Caco-2 (cell line): ENCODE results near the gene MYOM3. TPM values are rescaled to one million over a fixed set of nuclear protein-coding genes. Genes with fewer than 3 reads are reported as not detected.

Experiments used
- BruUV-seq: library from RNA; stranded (reverse); fragments of 400-500 nt; replicated peaks from 2 replicates; lab custom pipeline; 2021; lab: Mats Ljungman, UMichigan
- CTCF ChIA-PET: fragments of 300-600 bp; sonication (Branson Sonifier 250); formaldehyde crosslinking; loops from one replicate; lab custom pipeline; 2022; ENCODE audit warnings: antibody characterized with exemption; lab: Charles Lee
- POLR2A ChIA-PET: fragments of 300-600 bp; sonication (Branson Sonifier 250); formaldehyde crosslinking; loops from one replicate; lab custom pipeline; 2022; ENCODE audit warnings: antibody characterized with exemption; lab: Charles Lee
- DNase-seq, 2 experiments: peaks; one replicate each; pipeline versions ENCODE4 v3.0.0 to v3.0.0-alpha.2; 2020 to 2022
- H3K27me3 ChIP-seq: replicated peaks from 2 replicates; pipeline ENCODE4 v1.6.0; 2011; ENCODE audit warnings: low read length; ENCODE audit not compliant: control insufficient read depth, insufficient read depth
- H3K36me3 ChIP-seq: 2 replicates; pipeline ENCODE4 v1.5.1; 2011; ENCODE audit warnings: low read length; ENCODE audit not compliant: control insufficient read depth, insufficient read depth
- H3K4me1 ChIP-seq: fragments of 250-450 bp; sonication (Bioruptor Pico); 2 replicates; pipeline ENCODE4 v1.5.1; 2020; ENCODE audit warnings: mild to moderate bottlenecking
- H3K4me3 ChIP-seq: 2 replicates; pipeline ENCODE4 v1.5.1; 2011; ENCODE audit warnings: low read depth, mild to moderate bottlenecking, control low read depth, low read length
- H3K9me3 ChIP-seq: fragments of 250-450 bp; sonication (Bioruptor Pico); 2 replicates; pipeline ENCODE4 v1.5.1; 2020; ENCODE audit warnings: mild to moderate bottlenecking, moderate library complexity
- H3K27ac Mint-ChIP-seq: one replicate; pipeline ENCODE4 v1.8.0; 2022; ENCODE audit warnings: mixed read lengths; ENCODE audit not compliant: unreplicated experiment
- H3K27me3 Mint-ChIP-seq: one replicate; pipeline ENCODE4 v1.8.0; 2022; ENCODE audit warnings: mixed read lengths; ENCODE audit not compliant: insufficient read depth, unreplicated experiment
- H3K36me3 Mint-ChIP-seq: one replicate; pipeline ENCODE4 v1.8.0; 2022; ENCODE audit warnings: mild to moderate bottlenecking, mixed read lengths; ENCODE audit not compliant: insufficient read depth, unreplicated experiment
- H3K4me1 Mint-ChIP-seq: one replicate; pipeline ENCODE4 v1.8.0; 2022; ENCODE audit warnings: low read depth, mixed read lengths; ENCODE audit not compliant: unreplicated experiment
- H3K4me3 Mint-ChIP-seq: one replicate; pipeline ENCODE4 v1.8.0; 2022; ENCODE audit warnings: mild to moderate bottlenecking, moderate library complexity, mixed read lengths; ENCODE audit not compliant: unreplicated experiment
- H3K9me3 Mint-ChIP-seq: one replicate; pipeline ENCODE4 v1.8.0; 2022; ENCODE audit warnings: mixed read lengths; ENCODE audit not compliant: unreplicated experiment
- intact Hi-C: fragments of 100-400 bp; cut with micrococcal nuclease; formaldehyde crosslinking; loops from one replicate; pipeline ENCODE4 v1.10.0; 2022; ENCODE audit not compliant: unreplicated experiment
- total RNA-seq: library from RNA; stranded (reverse); gene quantifications from 2 replicates; pipeline ENCODE4 v1.2.3, GENCODE V29; 2022
- TF ChIP-seq, protein P1 (sequence below), 2 experiments: fragments of 200-600 bp in 1 of 2; IDR thresholded peaks; 1 replicate in 1 of 2; 2 replicates in 1 of 2; pipeline versions ENCODE4 v1.5.1 to v1.8.0; 2011 to 2022; ENCODE audit warnings: antibody characterized with exemption in 1 of 2, control low read depth in 1 of 2, inconsistent platforms in 1 of 2, low read depth in 1 of 2, low read length in 1 of 2, mild to moderate bottlenecking in 1 of 2, moderate library complexity in 1 of 2; ENCODE audit not compliant: insufficient read depth in 1 of 2, severe bottlenecking in 1 of 2, unreplicated experiment in 1 of 2

MYOM3 gene
- total RNA-seq, 1 experiment from 2014 or later: not detected

DNA sequence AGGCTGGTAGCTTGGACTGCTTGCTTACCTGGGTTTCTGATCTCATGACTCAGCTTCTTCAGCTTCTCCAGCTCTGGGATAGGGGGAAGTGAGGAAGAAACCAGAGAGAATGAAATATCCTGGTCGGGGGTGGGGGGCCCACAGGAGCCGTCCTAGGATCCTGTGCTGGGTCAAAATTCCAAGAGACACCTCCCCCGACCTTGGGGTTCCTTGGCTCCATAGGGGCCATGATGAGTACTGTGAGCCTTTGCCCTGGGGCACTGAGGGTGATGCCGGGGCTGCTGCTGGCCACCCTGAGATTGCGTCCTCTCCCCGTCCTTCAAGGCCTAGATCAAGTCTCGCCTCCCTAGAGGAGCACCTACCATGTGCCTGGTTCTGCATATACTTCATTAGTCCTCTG is 40.0 kb downstream of the MYOM3 start:
- TF ChIP-seq, protein P1, sequence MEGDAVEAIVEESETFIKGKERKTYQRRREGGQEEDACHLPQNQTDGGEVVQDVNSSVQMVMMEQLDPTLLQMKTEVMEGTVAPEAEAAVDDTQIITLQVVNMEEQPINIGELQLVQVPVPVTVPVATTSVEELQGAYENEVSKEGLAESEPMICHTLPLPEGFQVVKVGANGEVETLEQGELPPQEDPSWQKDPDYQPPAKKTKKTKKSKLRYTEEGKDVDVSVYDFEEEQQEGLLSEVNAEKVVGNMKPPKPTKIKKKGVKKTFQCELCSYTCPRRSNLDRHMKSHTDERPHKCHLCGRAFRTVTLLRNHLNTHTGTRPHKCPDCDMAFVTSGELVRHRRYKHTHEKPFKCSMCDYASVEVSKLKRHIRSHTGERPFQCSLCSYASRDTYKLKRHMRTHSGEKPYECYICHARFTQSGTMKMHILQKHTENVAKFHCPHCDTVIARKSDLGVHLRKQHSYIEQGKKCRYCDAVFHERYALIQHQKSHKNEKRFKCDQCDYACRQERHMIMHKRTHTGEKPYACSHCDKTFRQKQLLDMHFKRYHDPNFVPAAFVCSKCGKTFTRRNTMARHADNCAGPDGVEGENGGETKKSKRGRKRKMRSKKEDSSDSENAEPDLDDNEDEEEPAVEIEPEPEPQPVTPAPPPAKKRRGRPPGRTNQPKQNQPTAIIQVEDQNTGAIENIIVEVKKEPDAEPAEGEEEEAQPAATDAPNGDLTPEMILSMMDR (IDR thresholded peaks at IDR 0.05; ENCODE audit: insufficient read depth in 1 of 2, low read depth in 1 of 2, low read length in 1 of 2, severe bottlenecking in 1 of 2, unreplicated experiment in 1 of 2): no peak

DNA sequence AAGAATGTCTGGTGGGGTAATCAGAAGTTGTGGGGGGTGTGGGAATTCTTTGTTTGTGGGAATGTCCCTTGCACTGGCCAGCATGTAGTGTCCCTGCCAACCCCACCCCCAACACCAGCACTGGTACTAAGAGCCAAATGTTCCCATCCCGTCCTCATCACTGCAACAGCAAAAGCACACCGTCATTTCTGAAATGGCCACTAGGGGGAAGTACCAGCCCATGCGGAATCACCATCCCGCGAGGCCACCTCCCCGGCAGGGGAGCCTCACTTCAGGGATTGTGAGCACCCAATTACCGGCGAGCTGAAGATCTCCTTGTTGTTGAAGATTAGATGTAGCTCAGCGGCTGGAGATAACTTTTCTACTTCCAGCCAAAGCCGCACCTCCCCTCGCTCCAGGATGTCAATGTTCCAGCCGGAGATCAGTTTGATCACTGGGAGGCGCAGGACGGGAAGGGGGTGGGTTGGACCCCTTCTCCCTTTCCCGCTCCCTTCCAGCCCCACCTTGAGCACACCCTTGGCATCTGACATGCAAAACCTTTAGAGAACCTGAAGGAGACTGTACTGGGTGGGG is 41.0 kb downstream of the MYOM3 start:
- DNase-seq: peak; percentile 79 to 85
- BruUV-seq: no TSS peak
- H3K27me3 ChIP-seq: no peaks in the 10 kb centered on the region
- no peak overlapping the region for H3K4me3 ChIP-seq
- ChIA-PET POLR2A (no interaction called here), CTCF (interaction anchor here (0.6 to 1.7 kb wide), 6 partner anchors 20 to 131 kb away, joined by 3 to 10 read pairs (median 4); partner anchors contain the start of gene MYOM3)
- H3K4me3 Mint-ChIP-seq: no peak overlapping the region
- intact Hi-C loops: loop anchor here (1.0 kb wide), 1 partner anchor 41 kb away; the partner anchor contains the start of gene MYOM3
- no peaks in the 10 kb centered on the region for H3K36me3 ChIP-seq
- H3K4me1 ChIP-seq: no peaks in the 10 kb centered on the region
- no peaks in the 10 kb centered on the region for H3K27me3 Mint-ChIP-seq
- no peaks in the 10 kb centered on the region for H3K9me3 ChIP-seq
- no peaks in the 10 kb centered on the region for H3K36me3 Mint-ChIP-seq
- no peaks in the 10 kb centered on the region for H3K9me3 Mint-ChIP-seq
- no peak overlapping the region for H3K27ac Mint-ChIP-seq
- TF ChIP-seq, protein P1 (IDR thresholded peaks at IDR 0.05; ENCODE audit: insufficient read depth in 1 of 2, low read depth in 1 of 2, low read length in 1 of 2, severe bottlenecking in 1 of 2, unreplicated experiment in 1 of 2): peak; percentile 77 to 81
- no peaks in the 10 kb centered on the region for H3K4me1 Mint-ChIP-seq

More for the DNA sequence above, 40.0 kb downstream of the MYOM3 start:
- Mint-ChIP-seq H3K27me3 (no peaks in the 10 kb centered on the region), H3K27ac (no peak overlapping the region), H3K4me1 (no peaks in the 10 kb centered on the region), H3K4me3 (no peak overlapping the region), H3K36me3 (no peaks in the 10 kb centered on the region), H3K9me3 (no peaks in the 10 kb centered on the region)
- Histone ChIP-seq H3K27me3 (no peaks in the 10 kb centered on the region), H3K36me3 (no peaks in the 10 kb centered on the region), H3K9me3 (no peaks in the 10 kb centered on the region), H3K4me1 (no peaks in the 10 kb centered on the region), H3K4me3 (no peak overlapping the region)
- no peak for DNase-seq
- POLR2A ChIA-PET: no interaction called here
- intact Hi-C loops: loop anchor here (1.0 kb wide), 1 partner anchor 40 kb away; the partner anchor contains the start of gene MYOM3
- CTCF ChIA-PET: interaction anchor here (0.6 to 1.7 kb wide), 5 partner anchors 40 to 130 kb away, joined by 3 to 11 read pairs (median 8); partner anchors contain the start of gene MYOM3
- BruUV-seq: no TSS peak

DNA sequence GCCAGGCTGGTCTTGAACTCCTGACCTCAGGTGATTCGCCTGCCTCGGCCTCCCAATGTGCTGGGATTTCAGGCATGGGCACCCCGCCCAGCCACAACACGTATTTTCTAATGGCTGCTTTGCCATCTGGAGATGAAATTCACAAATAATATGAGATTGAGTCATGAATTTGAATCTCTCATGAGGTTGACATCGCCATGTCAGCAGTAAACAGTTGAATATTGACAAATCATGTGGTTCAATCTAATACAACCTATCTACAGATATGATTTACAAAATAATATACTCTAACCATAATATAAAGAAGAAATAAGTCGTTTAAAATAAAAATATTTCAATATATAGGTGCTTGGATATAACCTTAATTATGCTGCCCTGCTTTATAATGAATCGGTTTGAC is 42.1 kb downstream of the MYOM3 start:
- Mint-ChIP-seq H3K9me3 (no peaks in the 10 kb centered on the region), H3K4me1 (no peaks in the 10 kb centered on the region), H3K36me3 (no peaks in the 10 kb centered on the region), H3K4me3 (no peak overlapping the region), H3K27me3 (no peaks in the 10 kb centered on the region), H3K27ac (no peak overlapping the region)
- TF ChIP-seq, protein P1 (IDR thresholded peaks at IDR 0.05; ENCODE audit: insufficient read depth in 1 of 2, low read depth in 1 of 2, low read length in 1 of 2, severe bottlenecking in 1 of 2, unreplicated experiment in 1 of 2): no peak
- CTCF ChIA-PET: no interaction called here
- BruUV-seq: no TSS peak
- intact Hi-C loops: no loop called here
- H3K27me3 ChIP-seq: no peaks in the 10 kb centered on the region
- no peaks in the 10 kb centered on the region for H3K4me1 ChIP-seq
- no peak for DNase-seq
- H3K9me3 ChIP-seq: no peaks in the 10 kb centered on the region
- POLR2A ChIA-PET: no interaction called here
- H3K36me3 ChIP-seq: no peaks in the 10 kb centered on the region
- H3K4me3 ChIP-seq: no peak overlapping the region
